Urinary bladder (tissue), 4 donors: ENCODE data around the gene SKAP2. TPM values are rescaled to one million over a fixed set of nuclear protein-coding genes. Genes with fewer than 3 reads are reported as not detected.

Source experiments
- DNase-seq: peaks from one replicate; pipeline ENCODE4 v3.0.0-alpha.2; 2015; ENCODE audit errors: extremely low spot score
- H3K27ac ChIP-seq: one replicate; pipeline ENCODE4 v1.5.1; 2013; ENCODE audit warnings: low read depth, mild to moderate bottlenecking, moderate library complexity
- H3K36me3 ChIP-seq: one replicate; pipeline ENCODE4 v1.6.1; 2013; ENCODE audit warnings: mild to moderate bottlenecking, moderate library complexity; ENCODE audit not compliant: insufficient read depth
- H3K4me1 ChIP-seq: one replicate; pipeline ENCODE4 v1.6.1; 2013; ENCODE audit warnings: mild to moderate bottlenecking, moderate library complexity; ENCODE audit not compliant: insufficient read depth
- H3K4me3 ChIP-seq: one replicate; pipeline ENCODE4 v1.5.1; 2013; ENCODE audit warnings: low read depth, low read length
- WGBS: extraction: QIAGEN DNeasy Blood & Tissue Kit; methylation state at CpG from one replicate; pipeline ENCODE4 v1.1.7; 2013; 5-methylcytosine and 5-hydroxymethylcytosine counted together
- polyA plus RNA-seq: library from polyadenylated mRNA; stranded (reverse); fragments of 200-250 nt; gene quantifications from one replicate; pipeline ENCODE4 v1.2.3, GENCODE V29; 2013
- total RNA-seq: library from RNA; depleted of rRNA; stranded (reverse); fragments of >200 nt; gene quantifications from one replicate; pipeline ENCODE4 v1.2.3, GENCODE V29; 2014
- donor health status: healthy with polysubstance abuse.
- donor health status: healthy.

SKAP2 gene
- total and polyA plus RNA-seq, 2 donors, result 22.0 to 27.2 TPM

DNA sequence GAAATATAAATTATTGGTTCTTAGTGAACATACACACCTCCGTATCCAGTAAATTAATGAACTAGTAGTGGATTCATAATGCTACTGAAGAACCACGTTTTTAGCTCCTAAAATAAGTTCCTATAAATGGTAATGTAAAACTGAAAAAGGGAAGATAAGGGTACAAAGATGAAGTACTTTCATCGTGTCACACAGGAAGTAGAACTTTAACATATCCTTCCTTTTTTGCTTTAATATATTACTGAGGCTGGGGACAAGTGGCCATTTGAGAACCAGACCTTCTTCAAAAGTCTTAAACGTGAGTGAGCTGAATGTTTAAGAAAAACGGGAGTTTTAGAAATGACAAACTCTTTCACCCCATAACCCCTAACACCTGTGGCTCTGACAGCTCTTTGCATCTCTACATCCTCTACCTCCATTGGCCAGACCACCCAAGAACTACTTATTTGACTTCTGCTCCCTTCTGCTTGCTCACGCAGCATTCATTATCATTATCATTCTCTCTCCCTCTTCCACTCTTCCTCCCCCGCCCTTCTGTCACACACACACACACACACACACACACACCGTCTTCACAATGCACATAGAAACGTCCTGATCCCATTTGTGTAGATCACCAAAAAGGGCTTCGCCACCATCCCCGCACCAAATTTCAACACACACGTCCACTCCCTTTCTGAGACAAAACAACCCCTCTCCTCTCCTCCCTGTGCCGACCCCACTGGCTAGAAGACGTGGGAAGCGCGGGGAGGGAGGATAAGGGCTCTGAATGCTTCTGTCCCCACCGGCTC, 677 bp downstream of the SKAP2 start:
- 10% methylated on average over 17 of the region's 17 CpGs for WGBS
- no peak for DNase-seq
- H3K27ac ChIP-seq, result peak overlapping the region; percentile 91
- H3K4me1 ChIP-seq, result no peaks in the 10 kb centered on the region
- no peaks in the 10 kb centered on the region for H3K36me3 ChIP-seq
- H3K4me3 ChIP-seq, result peak overlapping the region; percentile 59

DNA sequence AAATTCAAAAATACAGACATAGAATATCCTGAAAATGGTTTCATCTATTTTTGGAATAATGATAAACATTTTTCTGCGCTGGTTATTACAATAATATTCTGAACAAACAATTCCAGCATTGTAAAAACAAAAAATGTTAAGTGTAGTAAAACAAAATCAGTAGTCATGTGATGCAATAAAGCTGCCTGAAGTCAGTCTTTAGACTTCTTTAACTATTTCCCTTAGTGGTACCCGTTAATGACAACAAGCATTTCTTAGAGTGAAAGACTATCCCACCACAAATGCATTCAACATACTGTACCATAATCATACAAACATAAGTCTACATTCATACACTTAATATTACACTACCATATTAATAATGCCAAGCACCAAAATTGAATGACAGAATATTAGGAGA, 1.6 kb downstream of the SKAP2 start:
- Histone ChIP-seq H3K4me3 (no peak overlapping the region), H3K4me1 (no peaks in the 10 kb centered on the region), H3K27ac (no peak overlapping the region), H3K36me3 (no peaks in the 10 kb centered on the region)
- no peak for DNase-seq
- WGBS, result 86% methylated on average over 2 of the region's 2 CpGs

DNA sequence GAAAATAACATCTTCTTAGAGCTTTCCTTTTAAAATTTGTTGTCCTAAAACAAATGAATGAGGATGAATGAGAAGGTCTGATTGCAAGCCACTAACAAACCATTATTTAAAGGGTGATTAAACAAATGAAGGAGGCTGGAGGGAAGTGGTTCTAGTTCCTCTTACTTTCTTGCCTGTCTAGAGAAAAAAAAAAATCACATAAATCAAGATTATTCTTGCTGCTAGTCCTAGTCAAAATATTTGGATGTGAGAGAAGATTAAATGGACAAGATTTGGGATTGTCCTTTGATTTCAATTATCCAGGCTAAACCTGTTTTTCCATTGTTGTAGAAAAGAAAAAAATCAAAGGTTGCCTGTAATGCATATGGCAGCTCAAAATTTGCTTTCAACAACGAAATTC, 3.3 kb downstream of the SKAP2 start:
- no peak for DNase-seq
- no peak overlapping the region for H3K4me3 ChIP-seq
- H3K27ac ChIP-seq, result no peak overlapping the region
- 87% methylated on average over 1 of the region's 1 CpG for WGBS
- no peaks in the 10 kb centered on the region for H3K36me3 ChIP-seq
- no peaks in the 10 kb centered on the region for H3K4me1 ChIP-seq

DNA sequence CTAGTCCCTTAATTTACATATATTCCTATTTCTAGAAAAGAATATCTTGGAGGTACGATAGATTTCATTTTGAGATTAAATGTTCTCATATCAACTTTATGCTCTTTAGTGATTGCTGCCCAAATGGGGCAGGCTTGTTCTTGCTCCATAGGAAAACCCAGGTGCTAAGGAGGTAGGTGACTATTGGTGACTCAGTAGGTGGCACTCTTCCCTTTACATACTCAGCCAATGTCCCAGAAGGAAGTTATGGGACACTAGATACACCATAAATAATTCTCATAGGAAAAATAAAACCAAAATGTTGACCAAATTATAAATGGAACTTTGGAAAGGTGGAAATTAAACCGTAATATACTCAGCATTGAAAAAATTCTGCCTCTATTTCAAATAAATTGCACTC, 4.0 kb downstream of the SKAP2 start:
- no peak overlapping the region for H3K27ac ChIP-seq
- H3K36me3 ChIP-seq, result no peaks in the 10 kb centered on the region
- H3K4me3 ChIP-seq, result no peak overlapping the region
- DNase-seq, result no peak
- WGBS, result 85% methylated on average over 2 of the region's 2 CpGs
- no peaks in the 10 kb centered on the region for H3K4me1 ChIP-seq

DNA sequence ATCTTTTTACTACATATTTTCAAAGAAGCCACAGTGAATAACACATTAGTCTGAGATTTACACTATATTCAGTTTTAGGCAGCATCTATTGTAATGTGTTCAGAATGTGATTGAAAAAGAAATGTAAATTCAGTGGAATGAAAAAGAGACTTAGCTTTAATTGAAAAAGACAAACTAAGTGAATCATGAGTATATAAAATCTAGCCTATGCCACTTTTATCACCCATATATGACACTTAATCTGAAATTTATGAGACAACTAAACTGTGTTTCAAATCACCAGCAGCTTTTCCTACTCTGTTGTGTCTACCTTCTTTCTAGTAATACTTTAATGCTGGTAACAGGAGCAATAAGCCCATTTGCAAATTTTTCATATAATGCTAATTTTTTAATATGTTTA, 4.7 kb downstream of the SKAP2 start:
- DNase-seq, result no peak
- Histone ChIP-seq H3K4me3 (no peak overlapping the region), H3K36me3 (no peaks in the 10 kb centered on the region), H3K27ac (no peak overlapping the region), H3K4me1 (no peaks in the 10 kb centered on the region)

DNA sequence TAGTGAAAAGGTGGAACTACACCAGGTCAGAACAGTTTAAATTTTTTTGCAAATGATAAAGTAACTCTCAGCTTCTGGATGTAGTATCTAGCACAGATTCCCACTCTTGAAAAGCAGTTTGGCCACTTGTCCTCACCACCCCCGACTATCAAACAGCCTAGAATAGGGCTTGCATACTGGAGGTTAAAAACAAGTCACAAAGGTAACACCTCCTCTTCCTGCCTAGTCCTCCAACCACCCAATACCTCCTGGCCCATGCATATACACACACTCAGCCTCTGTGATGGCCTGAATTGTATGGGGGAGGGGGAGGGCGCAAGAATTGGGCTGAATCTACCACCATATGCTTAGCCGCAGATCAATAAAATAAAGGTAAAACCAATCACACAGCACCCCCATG, 5.7 kb downstream of the SKAP2 start:
- H3K4me1 ChIP-seq, result no peaks in the 10 kb centered on the region
- H3K4me3 ChIP-seq, result no peak overlapping the region
- no peaks in the 10 kb centered on the region for H3K36me3 ChIP-seq
- H3K27ac ChIP-seq, result no peak overlapping the region
- WGBS, result 89% methylated on average over 3 of the region's 3 CpGs
- no peak for DNase-seq

DNA sequence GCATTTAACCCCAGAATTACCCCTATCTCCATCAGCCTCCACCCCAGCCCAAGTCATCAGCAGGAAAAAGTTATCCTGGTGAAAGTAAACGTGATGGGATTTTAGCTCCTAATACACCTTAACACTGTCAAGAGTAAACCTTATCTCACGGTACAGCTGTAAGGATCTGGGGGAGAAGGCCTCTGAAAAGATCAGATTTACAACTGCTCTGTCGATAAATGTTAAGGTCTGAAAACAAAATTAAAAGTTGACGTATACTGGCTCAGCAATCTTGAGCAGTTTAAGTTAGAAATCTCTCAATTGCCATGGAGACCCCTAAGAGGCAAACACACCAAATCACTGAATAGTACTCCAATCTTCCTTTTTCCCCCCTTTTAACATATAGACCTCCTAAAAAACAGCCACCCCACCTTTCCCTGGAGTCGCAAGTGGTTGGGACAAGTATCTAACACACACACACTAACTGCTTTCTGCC, 6.1 kb downstream of the SKAP2 start:
- H3K4me1 ChIP-seq, result no peaks in the 10 kb centered on the region
- peak overlapping the region; percentile 53 for H3K27ac ChIP-seq
- no peak for DNase-seq
- 69% methylated on average over 5 of the region's 5 CpGs for WGBS
- no peak overlapping the region for H3K4me3 ChIP-seq
- H3K36me3 ChIP-seq, result no peaks in the 10 kb centered on the region

DNA sequence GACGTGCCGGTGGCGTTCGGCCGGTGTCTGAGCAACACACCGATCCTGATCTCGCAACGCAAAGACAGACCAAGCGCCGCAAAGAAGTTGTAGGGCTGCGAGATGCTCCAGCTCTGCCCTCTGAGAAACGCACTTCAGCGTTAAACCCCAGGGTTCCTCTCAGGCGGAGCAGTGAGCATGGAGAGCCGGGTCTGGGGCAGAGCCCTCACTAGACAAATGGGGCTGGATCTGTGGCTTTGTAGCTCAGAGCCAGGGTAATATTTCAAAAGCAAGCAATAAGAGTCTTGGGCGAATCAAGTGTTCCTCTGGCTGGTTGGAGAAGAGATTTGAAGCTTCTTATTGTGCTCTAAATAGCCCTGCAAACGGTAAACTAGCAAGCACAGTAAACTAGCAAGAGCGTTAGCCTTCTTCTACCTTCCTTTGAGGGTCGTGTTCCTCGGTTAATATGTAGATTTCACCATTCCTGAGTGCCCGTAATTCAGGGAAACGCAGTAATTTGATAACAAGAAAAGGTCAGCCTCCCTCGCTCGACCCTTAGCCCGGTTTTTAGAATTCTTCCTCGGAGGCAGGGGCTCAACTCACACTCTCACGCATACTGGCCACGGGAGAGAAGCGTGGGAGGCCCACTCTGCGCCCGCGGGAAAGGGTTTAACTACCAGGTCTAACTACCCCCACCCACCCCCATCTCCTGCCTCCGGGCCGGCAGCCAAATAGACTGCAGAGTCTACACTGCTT, 6.7 kb downstream of the SKAP2 start:
- Histone ChIP-seq H3K4me3 (no peak overlapping the region), H3K4me1 (no peaks in the 10 kb centered on the region), H3K27ac (peak overlapping the region; percentile 53), H3K36me3 (no peaks in the 10 kb centered on the region)
- 32% methylated on average over 34 of the region's 34 CpGs for WGBS
- no peak for DNase-seq

DNA sequence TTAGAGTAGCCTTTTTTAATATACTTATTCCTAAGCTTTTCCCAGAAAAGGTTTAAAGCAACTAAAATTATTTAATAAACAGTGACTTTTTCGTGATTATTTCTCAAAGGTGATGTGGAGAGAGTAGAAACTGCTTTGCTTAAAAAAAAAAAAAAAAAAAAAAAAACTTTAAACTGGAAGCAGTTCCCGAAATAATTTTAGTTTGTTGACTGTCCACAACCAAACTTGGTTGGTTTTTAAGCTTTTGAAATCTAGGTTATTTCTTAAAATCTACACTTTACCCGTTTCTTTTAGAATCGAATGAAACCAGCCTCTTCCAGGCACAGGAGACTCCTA, 7.3 kb downstream of the SKAP2 start:
- peak overlapping the region; percentile 53 for H3K27ac ChIP-seq
- 34% methylated on average over 4 of the region's 4 CpGs for WGBS
- no peak for DNase-seq
- H3K36me3 ChIP-seq, result no peaks in the 10 kb centered on the region
- no peaks in the 10 kb centered on the region for H3K4me1 ChIP-seq
- H3K4me3 ChIP-seq, result no peak overlapping the region

DNA sequence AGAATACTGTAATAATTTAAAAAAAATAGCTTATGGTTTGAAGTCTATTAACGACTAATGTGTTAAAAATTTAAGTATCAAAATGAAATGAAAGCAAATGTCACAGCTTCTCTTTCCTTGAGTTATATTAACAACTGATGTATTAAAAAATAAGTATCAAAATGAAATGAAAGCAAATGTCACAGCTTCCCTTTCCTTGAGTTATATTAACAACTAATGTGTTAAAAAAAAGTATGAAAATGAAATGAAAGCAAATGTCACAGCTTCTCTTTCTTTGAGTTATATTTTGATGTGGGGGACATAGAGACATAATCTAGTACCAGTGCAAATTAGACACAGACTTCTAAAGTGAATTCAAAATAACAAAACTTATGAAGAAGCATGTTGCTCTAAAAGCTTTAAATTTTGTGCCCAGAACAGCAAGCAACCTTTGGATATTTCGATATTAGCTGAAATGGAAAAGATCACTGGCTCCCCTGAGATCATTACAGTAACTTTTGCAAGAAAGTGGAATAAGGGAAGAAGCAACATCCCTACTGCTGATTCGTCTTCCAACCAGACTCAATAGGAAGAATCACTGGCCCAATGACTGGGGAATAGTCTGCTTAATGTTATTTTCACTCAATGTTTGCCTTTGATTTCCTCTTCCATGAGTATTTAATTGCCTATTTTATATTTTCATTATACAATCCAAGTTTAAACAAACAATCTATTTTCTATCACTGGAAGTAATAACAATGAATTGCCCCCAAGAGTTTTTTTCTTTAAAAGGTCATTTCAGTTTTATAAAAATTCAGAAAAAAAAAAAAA, 8.0 kb downstream of the SKAP2 start:
- Histone ChIP-seq H3K36me3 (no peaks in the 10 kb centered on the region), H3K27ac (peak overlapping the region; percentile 10), H3K4me1 (no peaks in the 10 kb centered on the region), H3K4me3 (no peak overlapping the region)
- 60% methylated on average over 3 of the region's 3 CpGs for WGBS
- DNase-seq, result no peak

DNA sequence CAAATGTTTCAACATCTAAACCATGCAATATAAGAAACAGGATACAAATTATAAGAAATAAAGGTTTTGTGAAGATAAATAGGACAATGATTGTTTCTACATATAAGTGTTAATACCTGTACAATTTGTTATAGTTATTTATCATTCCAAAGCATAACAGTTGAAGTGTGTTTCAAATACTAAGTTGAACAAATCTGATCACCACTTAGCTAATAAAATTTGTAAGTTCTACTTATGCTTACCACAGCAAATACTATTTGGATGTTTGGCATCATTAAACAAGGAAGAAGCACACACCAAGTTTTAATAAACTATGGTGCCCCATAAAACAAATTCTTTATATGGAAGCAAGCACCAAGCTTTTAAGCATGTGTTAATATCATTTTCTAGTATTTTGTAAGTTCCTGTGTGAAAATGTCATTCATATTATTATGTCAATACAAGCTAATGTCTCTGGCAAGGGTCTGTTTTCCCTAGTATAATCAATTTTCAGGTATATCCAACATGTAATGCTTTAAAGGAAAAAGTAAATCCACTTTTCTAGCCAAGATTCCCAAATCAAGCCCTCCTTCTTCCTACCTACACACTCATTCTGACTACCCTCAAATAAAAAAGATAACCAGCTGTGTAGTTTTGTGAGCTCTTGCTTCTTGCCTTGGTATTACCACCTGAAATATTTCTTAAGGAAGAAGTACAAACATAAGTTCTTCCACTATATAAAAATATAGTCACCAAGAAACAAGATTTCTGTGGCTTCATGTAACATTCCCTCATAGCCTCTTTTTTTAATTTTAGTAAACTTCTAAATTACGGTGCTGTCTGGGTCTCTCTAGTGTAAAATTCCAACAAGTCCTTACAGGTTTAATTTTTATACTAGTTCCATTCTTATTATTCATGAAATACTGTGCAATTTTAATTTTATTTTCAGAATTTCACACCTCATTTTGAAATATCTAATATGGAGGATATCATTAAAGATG, 9.2 kb downstream of the SKAP2 start:
- no peak overlapping the region for H3K27ac ChIP-seq
- H3K4me1 ChIP-seq, result no peaks in the 10 kb centered on the region
- no peak for DNase-seq
- 90% methylated on average over 1 of the region's 1 CpG for WGBS
- no peak overlapping the region for H3K4me3 ChIP-seq
- no peaks in the 10 kb centered on the region for H3K36me3 ChIP-seq

DNA sequence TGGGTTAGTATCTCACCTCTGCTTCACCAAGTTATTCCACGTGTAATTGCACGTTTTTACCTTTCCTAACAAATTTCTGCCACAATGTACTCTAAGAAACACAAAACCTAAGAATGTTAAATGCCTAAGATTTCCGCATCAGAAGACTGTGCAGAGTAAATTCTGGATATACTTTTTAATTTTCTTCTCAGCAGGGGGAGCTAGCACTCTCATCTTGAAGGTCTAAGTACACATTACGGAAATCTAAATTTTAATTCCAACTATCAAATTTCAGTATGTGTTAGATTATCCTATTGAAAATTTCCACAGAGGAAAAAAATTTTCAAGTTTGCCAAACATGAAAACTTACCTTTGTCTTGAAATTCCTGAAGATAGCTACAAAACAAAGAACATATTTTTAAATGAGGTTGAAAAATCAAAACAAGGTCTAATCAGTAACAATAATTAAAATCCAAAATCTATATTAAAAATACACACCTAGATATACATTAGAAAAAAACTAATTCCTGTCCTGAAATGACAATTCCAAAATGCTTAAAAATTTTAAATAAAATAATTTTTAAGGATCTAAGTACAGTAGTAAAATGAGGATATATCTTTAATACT, 10.5 kb downstream of the SKAP2 start:
- Histone ChIP-seq H3K4me1 (no peaks in the 10 kb centered on the region), H3K4me3 (no peak overlapping the region), H3K27ac (peak overlapping the region; percentile 38), H3K36me3 (no peaks in the 10 kb centered on the region)
- 22% methylated on average over 4 of the region's 4 CpGs for WGBS
- DNase-seq, result no peak
